Panc1 (cell line): ENCODE data around the gene STRN3. TPM values are rescaled to one million over a fixed set of nuclear protein-coding genes. Genes with fewer than 3 reads are reported as not detected.

ENCODE experiments used
- ATAC-seq: fragments of 200-7000 bp; cut with Tn5 transposase; 2 replicates; pipeline ENCODE4 v1.9.1; 2020; ENCODE audit warnings: mild to moderate bottlenecking, moderate library complexity
- BruUV-seq: library from RNA; stranded (reverse); fragments of 400-500 nt; replicated peaks from 2 replicates; lab custom pipeline; 2021; lab: Mats Ljungman, UMichigan
- CTCF ChIA-PET: fragments of 300-600 bp; sonication (Branson Sonifier 250); formaldehyde crosslinking; loops from one replicate; lab custom pipeline; 2022; ENCODE audit warnings: antibody characterized with exemption; lab: Charles Lee
- POLR2A ChIA-PET: fragments of 300-600 bp; sonication (Branson Sonifier 250); formaldehyde crosslinking; loops from one replicate; lab custom pipeline; 2022; ENCODE audit warnings: antibody characterized with exemption; lab: Charles Lee
- DNase-seq: peaks from one replicate; pipeline ENCODE4 v3.0.0-alpha.2; 2010; ENCODE audit warnings: low read depth, low spot score
- H3K27ac ChIP-seq: 2 replicates; pipeline ENCODE4 v1.5.1; 2011; ENCODE audit warnings: mild to moderate bottlenecking, low read length, inconsistent platforms
- H3K27me3 ChIP-seq: fragments of 200-500 bp; sonication (Bioruptor generic); 2 replicates; pipeline ENCODE4 v1.6.0; 2014; ENCODE audit warnings: low read length, inconsistent platforms; ENCODE audit not compliant: control insufficient read depth, insufficient read depth
- H3K36me3 ChIP-seq: fragments of 200-500 bp; sonication (Bioruptor generic); 2 replicates; pipeline ENCODE4 v1.5.1; 2014; ENCODE audit warnings: inconsistent platforms, mild to moderate bottlenecking, low read length, moderate library complexity; ENCODE audit not compliant: control insufficient read depth, insufficient read depth
- H3K4me1 ChIP-seq: 2 replicates; pipeline ENCODE4 v1.5.1; 2011; ENCODE audit warnings: inconsistent platforms, mild to moderate bottlenecking, low read length, moderate library complexity; ENCODE audit not compliant: control insufficient read depth, insufficient read depth
- H3K4me3 ChIP-seq, 2 experiments: 2 replicates each; pipeline ENCODE4 v1.5.1; 2011 to 2012; ENCODE audit warnings: low read depth in 2 of 2, low read length in 2 of 2, mild to moderate bottlenecking in 2 of 2, inconsistent platforms in 1 of 2, moderate library complexity in 1 of 2
- H3K9me3 ChIP-seq: fragments of 200-500 bp; sonication (Bioruptor generic); 2 replicates; pipeline ENCODE4 v1.5.1; 2014; ENCODE audit warnings: low read depth, mild to moderate bottlenecking, inconsistent platforms, low read length, moderate library complexity; ENCODE audit not compliant: control insufficient read depth, insufficient read depth
- POLR2AphosphoS5 ChIP-seq: IDR thresholded peaks from 2 replicates; pipeline ENCODE4 v1.6.1; 2012; ENCODE audit warnings: mild to moderate bottlenecking, low read depth, low read length, moderate library complexity
- SIN3A ChIP-seq: IDR thresholded peaks from 2 replicates; pipeline ENCODE4 v1.6.1; 2012; ENCODE audit warnings: low read depth, mild to moderate bottlenecking, low read length, moderate library complexity, borderline replicate concordance; ENCODE audit not compliant: insufficient read depth
- TCF7L2 ChIP-seq: IDR thresholded peaks from 2 replicates; pipeline ENCODE4 v1.6.1; 2011; ENCODE audit warnings: mild to moderate bottlenecking, low read depth, low read length, inconsistent platforms
- in situ Hi-C: cut with HindIII; loops from 2 replicates; pipeline ENCODE4 v1.10.0; 2016; ENCODE audit warnings: low sequenced_read_pairs, low pct_unique_long_range_greater_than_20kb
- intact Hi-C: fragments of 100-400 bp; cut with micrococcal nuclease; formaldehyde crosslinking; loops from one replicate; pipeline ENCODE4 v1.10.0; 2022; ENCODE audit not compliant: unreplicated experiment
- total RNA-seq: library from RNA; stranded (reverse); gene quantifications from one replicate; pipeline ENCODE4 v1.2.1, GENCODE V29; 2021; ENCODE audit not compliant: unreplicated experiment
- TF ChIP-seq, protein P1 (sequence below): fragments of 450-650 bp; IDR thresholded peaks from 2 replicates; pipeline ENCODE4 v1.5.1; 2017; ENCODE audit warnings: mild to moderate bottlenecking
- TF ChIP-seq, protein P2 (sequence below), 2 experiments: IDR thresholded peaks; 2 replicates each; pipeline ENCODE4 v1.6.1; 2011 to 2012; ENCODE audit warnings: low read depth in 2 of 2, control low read depth in 1 of 2, low read length in 1 of 2, mild to moderate bottlenecking in 1 of 2, moderate library complexity in 1 of 2; ENCODE audit not compliant: insufficient read depth in 1 of 2

STRN3 gene
- total RNA-seq, 1 experiment from 2014 or later = 29.2 TPM

- in situ Hi-C loops = no loop called here
These were observed 29.1 kb downstream of the STRN3 start for GRCh38 chr14:30996892-30997659.

DNA sequence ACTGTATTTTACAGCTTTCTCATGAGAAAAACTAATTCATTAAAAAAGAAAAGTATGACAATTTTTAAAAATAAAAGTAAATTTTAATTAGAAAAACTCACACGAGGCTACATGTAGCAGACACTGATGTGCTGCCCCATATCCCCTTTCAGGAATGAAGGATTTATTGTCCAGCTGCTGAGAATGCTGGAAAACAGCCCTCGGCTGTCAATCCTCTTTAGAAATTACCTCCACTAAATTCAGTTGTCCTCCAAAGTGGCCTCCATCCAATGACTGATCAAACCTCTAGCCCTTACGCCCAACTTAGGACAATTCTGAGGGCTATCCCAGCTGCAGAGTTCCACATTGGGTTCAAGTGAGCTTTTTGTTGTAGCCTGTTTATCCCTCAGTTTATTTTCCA is 30.5 kb downstream of the STRN3 start:
- in situ Hi-C loops (no loop called here), intact Hi-C loops (no loop called here)
- DNase-seq (no peak), ATAC-seq (no peak)
- peaks cover 16% of the 10 kb centered on the region for H3K4me1 ChIP-seq
- BruUV-seq = no TSS peak
- ChIA-PET CTCF (no interaction called here), POLR2A (no interaction called here)
- H3K27ac ChIP-seq = no peak overlapping the region
- no peaks in the 10 kb centered on the region for H3K27me3 ChIP-seq
- H3K4me3 ChIP-seq = no peak overlapping the region
- no peaks in the 10 kb centered on the region for H3K9me3 ChIP-seq
- H3K36me3 ChIP-seq = no peaks in the 10 kb centered on the region
- TF ChIP-seq TCF7L2 (no peak), SIN3A (no peak)
- TF ChIP-seq, protein P1, sequence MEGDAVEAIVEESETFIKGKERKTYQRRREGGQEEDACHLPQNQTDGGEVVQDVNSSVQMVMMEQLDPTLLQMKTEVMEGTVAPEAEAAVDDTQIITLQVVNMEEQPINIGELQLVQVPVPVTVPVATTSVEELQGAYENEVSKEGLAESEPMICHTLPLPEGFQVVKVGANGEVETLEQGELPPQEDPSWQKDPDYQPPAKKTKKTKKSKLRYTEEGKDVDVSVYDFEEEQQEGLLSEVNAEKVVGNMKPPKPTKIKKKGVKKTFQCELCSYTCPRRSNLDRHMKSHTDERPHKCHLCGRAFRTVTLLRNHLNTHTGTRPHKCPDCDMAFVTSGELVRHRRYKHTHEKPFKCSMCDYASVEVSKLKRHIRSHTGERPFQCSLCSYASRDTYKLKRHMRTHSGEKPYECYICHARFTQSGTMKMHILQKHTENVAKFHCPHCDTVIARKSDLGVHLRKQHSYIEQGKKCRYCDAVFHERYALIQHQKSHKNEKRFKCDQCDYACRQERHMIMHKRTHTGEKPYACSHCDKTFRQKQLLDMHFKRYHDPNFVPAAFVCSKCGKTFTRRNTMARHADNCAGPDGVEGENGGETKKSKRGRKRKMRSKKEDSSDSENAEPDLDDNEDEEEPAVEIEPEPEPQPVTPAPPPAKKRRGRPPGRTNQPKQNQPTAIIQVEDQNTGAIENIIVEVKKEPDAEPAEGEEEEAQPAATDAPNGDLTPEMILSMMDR = no peak

More at GRCh38 chr14:30996892-30997659, 29.1 kb downstream of the STRN3 start:
- H3K27me3 ChIP-seq = no peaks in the 10 kb centered on the region
- CTCF ChIA-PET = no interaction called here
- intact Hi-C loops = no loop called here
- no peak overlapping the region for H3K27ac ChIP-seq
- POLR2A ChIA-PET = no interaction called here
- no TSS peak for BruUV-seq
- DNase-seq (no peak), ATAC-seq (no peak)
- H3K9me3 ChIP-seq = no peaks in the 10 kb centered on the region
- peaks cover 17% of the 10 kb centered on the region for H3K4me1 ChIP-seq
- no peaks in the 10 kb centered on the region for H3K36me3 ChIP-seq
- no peak overlapping the region for H3K4me3 ChIP-seq
- TF ChIP-seq, protein P2, sequence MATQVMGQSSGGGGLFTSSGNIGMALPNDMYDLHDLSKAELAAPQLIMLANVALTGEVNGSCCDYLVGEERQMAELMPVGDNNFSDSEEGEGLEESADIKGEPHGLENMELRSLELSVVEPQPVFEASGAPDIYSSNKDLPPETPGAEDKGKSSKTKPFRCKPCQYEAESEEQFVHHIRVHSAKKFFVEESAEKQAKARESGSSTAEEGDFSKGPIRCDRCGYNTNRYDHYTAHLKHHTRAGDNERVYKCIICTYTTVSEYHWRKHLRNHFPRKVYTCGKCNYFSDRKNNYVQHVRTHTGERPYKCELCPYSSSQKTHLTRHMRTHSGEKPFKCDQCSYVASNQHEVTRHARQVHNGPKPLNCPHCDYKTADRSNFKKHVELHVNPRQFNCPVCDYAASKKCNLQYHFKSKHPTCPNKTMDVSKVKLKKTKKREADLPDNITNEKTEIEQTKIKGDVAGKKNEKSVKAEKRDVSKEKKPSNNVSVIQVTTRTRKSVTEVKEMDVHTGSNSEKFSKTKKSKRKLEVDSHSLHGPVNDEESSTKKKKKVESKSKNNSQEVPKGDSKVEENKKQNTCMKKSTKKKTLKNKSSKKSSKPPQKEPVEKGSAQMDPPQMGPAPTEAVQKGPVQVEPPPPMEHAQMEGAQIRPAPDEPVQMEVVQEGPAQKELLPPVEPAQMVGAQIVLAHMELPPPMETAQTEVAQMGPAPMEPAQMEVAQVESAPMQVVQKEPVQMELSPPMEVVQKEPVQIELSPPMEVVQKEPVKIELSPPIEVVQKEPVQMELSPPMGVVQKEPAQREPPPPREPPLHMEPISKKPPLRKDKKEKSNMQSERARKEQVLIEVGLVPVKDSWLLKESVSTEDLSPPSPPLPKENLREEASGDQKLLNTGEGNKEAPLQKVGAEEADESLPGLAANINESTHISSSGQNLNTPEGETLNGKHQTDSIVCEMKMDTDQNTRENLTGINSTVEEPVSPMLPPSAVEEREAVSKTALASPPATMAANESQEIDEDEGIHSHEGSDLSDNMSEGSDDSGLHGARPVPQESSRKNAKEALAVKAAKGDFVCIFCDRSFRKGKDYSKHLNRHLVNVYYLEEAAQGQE (IDR thresholded peaks at IDR 0.05; ENCODE audit: insufficient read depth in 1 of 2, low read depth in 2 of 2, low read length in 1 of 2) = no peak
- TF ChIP-seq SIN3A = no peak
- no peak for TF ChIP-seq TCF7L2
- TF ChIP-seq, protein P1 = no peak
- no peak for TF ChIP-seq POLR2AphosphoS5
